Lower lobe of right lung (tissue), 2 donors: ENCODE data around the gene DDX20. TPM values are rescaled to one million over a fixed set of nuclear protein-coding genes. Genes with fewer than 3 reads are reported as not detected.

Source experiments
- ATAC-seq, 2 donors: fragments of 200-7000 bp; cut with Tn5 transposase; one replicate each; pipeline ENCODE4 v1.9.1; 2020 to 2022; ENCODE audit warnings: mild to moderate bottlenecking in 2 of 2, moderate library complexity in 2 of 2
- DNase-seq: peaks from one replicate; pipeline ENCODE4 v3.0.0-alpha.2; 2020
- H3K27ac ChIP-seq: fragments of 200-600 bp; one replicate; pipeline ENCODE4 v1.8.0; 2022
- H3K27me3 ChIP-seq: fragments of 200-600 bp; one replicate; pipeline ENCODE4 v1.8.0; 2022; ENCODE audit warnings: low read depth
- H3K36me3 ChIP-seq: fragments of 200-600 bp; one replicate; pipeline ENCODE4 v1.8.0; 2022; ENCODE audit warnings: mild to moderate bottlenecking
- H3K4me1 ChIP-seq: fragments of 200-600 bp; one replicate; pipeline ENCODE4 v1.8.0; 2022
- H3K4me3 ChIP-seq: fragments of 200-600 bp; one replicate; pipeline ENCODE4 v1.8.0; 2022; ENCODE audit warnings: mild to moderate bottlenecking
- H3K9me3 ChIP-seq: fragments of 200-600 bp; one replicate; pipeline ENCODE4 v1.8.0; 2022
- CTCF ChIP-seq: fragments of 200-600 bp; IDR thresholded peaks from one replicate; pipeline ENCODE4 v1.8.0; 2022; ENCODE audit warnings: antibody characterized with exemption, mild to moderate bottlenecking
- intact Hi-C: fragments of 100-400 bp; cut with DNase I; formaldehyde crosslinking; loops from one replicate; pipeline ENCODE4 v1.11.0; 2022
- total RNA-seq: library from RNA; stranded (reverse); fragmentation: NEBNext Ultra II Directional; extraction: Animal tissue kit (Norgen Biotek cat#: 25700); gene quantifications from one replicate; pipeline ENCODE4 v1.2.1, GENCODE V29; 2021
- donor health status: DM: no; HTN: yes; CAD: no; lungs with severe emphysema.

The DDX20 gene
- total RNA-seq, 1 donor from 2014 or later, result 11.4 TPM

- Histone ChIP-seq H3K36me3 (no peaks in the 10 kb centered on the region), H3K27me3 (peaks cover 4% of the 10 kb centered on the region), H3K4me1 (no peaks in the 10 kb centered on the region), H3K27ac (no peak overlapping the region), H3K9me3 (no peaks in the 10 kb centered on the region), H3K4me3 (no peak overlapping the region)
- no peak for TF ChIP-seq CTCF
- no peak for ATAC-seq
- no peak for DNase-seq
- intact Hi-C loops, result no loop called here
Measured at GRCh38 chr1:111805251-111805650, 49.5 kb downstream of the DDX20 start.

GRCh38 chr1:111811891-111812290, 56.2 kb downstream of the DDX20 start:
- no peak for TF ChIP-seq CTCF
- ATAC-seq (no peak), DNase-seq (no peak)
- Histone ChIP-seq H3K4me3 (no peak overlapping the region), H3K27me3 (no peaks in the 10 kb centered on the region), H3K36me3 (no peaks in the 10 kb centered on the region), H3K9me3 (no peaks in the 10 kb centered on the region), H3K4me1 (no peaks in the 10 kb centered on the region), H3K27ac (no peak overlapping the region)
- intact Hi-C loops, result no loop called here

GRCh38 chr1:111812306-111812705, 56.6 kb downstream of the DDX20 start:
- intact Hi-C loops, result no loop called here
- no peak overlapping the region for H3K4me3 ChIP-seq
- DNase-seq (no peak), ATAC-seq (no peak)
- no peaks in the 10 kb centered on the region for H3K27me3 ChIP-seq
- no peak overlapping the region for H3K27ac ChIP-seq
- H3K4me1 ChIP-seq, result no peaks in the 10 kb centered on the region
- H3K36me3 ChIP-seq, result no peaks in the 10 kb centered on the region
- no peak for TF ChIP-seq CTCF
- no peaks in the 10 kb centered on the region for H3K9me3 ChIP-seq

GRCh38 chr1:111813440-111814304, 58.0 kb downstream of the DDX20 start:
- no peak for TF ChIP-seq CTCF
- intact Hi-C loops, result no loop called here
- no peaks in the 10 kb centered on the region for H3K27me3 ChIP-seq
- DNase-seq (no peak), ATAC-seq (no peak)
- H3K4me3 ChIP-seq, result no peak overlapping the region
- no peaks in the 10 kb centered on the region for H3K4me1 ChIP-seq
- no peaks in the 10 kb centered on the region for H3K36me3 ChIP-seq
- H3K27ac ChIP-seq, result no peak overlapping the region
- no peaks in the 10 kb centered on the region for H3K9me3 ChIP-seq

- DNase-seq, result no peak
- H3K4me1 ChIP-seq, result no peaks in the 10 kb centered on the region
- H3K27ac ChIP-seq, result no peak overlapping the region
- H3K27me3 ChIP-seq, result no peaks in the 10 kb centered on the region
- intact Hi-C loops, result no loop called here
- no peak for TF ChIP-seq CTCF
- no peaks in the 10 kb centered on the region for H3K36me3 ChIP-seq
- ATAC-seq, result no peak
- H3K4me3 ChIP-seq, result no peak overlapping the region
- no peaks in the 10 kb centered on the region for H3K9me3 ChIP-seq
Measured at GRCh38 chr1:111814305-111814628, 58.6 kb downstream of the DDX20 start.
